ENCODE data around the gene BMP6.

Gene BMP6

DNA sequence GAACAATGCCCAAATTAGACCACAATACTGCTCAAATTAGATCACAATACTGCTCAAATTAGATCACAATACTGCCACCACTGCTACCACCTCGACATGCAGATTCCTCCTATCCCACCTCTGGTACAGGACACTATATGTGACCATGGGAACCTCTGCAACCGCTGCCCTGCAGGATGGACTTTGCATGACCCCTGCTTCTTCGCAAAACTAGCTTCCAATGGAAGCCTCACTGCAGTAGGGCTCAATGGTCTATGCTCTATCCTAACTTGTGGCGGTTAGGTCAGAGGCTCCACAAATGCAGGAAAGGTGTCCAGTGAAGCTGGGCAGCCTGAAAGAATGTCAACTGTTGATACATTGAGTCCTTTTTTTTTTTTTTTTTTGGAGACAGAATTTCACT lies 192.5 kb downstream of the BMP6 start:
- TF ChIP-seq, protein P1, sequence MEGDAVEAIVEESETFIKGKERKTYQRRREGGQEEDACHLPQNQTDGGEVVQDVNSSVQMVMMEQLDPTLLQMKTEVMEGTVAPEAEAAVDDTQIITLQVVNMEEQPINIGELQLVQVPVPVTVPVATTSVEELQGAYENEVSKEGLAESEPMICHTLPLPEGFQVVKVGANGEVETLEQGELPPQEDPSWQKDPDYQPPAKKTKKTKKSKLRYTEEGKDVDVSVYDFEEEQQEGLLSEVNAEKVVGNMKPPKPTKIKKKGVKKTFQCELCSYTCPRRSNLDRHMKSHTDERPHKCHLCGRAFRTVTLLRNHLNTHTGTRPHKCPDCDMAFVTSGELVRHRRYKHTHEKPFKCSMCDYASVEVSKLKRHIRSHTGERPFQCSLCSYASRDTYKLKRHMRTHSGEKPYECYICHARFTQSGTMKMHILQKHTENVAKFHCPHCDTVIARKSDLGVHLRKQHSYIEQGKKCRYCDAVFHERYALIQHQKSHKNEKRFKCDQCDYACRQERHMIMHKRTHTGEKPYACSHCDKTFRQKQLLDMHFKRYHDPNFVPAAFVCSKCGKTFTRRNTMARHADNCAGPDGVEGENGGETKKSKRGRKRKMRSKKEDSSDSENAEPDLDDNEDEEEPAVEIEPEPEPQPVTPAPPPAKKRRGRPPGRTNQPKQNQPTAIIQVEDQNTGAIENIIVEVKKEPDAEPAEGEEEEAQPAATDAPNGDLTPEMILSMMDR (IDR thresholded peaks at IDR 0.05) = no peak

DNA sequence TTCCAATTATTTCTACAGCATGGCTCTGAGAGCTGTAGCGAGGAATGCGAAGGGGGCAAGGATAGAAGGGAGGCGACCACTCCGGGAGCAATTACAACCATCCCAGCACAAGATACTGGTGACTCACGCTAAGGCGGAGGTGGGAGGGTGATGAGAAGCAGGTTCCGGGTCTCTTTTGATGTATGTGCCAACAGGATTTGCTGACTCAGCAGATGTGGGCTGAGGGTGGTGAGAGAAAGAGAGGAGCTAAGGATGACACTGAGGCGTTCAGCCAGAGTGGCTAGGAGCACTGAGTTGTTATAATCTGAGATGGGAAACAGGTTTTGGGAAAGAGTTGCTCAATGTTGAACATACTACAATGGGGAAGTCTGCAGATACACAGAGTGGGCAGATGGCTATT lies 194.0 kb downstream of the BMP6 start:
- TF ChIP-seq, protein P1 (IDR thresholded peaks at IDR 0.05) = no peak

DNA sequence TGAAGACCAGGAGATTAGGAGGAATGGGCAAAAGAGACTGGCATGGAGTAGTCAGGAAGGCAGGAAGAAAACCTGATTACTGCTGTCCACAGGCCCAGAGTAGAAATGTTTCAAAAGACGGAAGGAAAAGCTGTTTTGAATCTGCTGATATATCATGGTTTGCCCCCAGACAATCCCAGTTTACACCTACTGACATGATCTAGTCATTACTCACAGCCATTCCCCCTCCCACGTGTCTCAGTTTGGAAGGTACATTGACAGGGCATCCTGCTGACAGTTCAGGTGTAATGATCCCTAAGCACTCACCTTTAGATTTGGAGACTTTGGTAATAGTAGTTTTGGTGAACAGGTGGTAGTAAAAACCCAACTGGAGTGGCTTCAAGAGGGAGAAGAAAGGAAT lies 194.5 kb downstream of the BMP6 start:
- TF ChIP-seq, protein P1 (IDR thresholded peaks at IDR 0.05) = no peak

DNA sequence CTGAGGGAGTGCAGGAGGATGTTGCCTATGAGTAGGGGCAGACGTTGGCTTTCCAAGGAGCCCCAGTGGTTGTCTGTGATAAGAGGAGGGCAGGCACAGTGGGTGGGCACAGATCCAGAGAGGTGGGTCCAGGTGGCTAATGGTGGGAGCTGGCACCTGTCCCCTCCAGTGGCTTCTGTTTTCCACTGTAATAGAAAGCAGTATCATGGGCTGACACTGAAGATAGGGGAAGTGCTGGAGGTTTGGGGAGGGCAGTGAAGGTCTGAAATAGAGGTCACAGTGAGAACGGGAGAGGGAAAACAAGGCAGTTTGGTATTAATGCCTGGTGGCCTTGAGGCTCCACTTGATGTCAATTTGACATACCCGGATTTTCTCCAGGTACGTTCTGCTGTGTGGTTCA lies 195.1 kb downstream of the BMP6 start:
- TF ChIP-seq, protein P1 (IDR thresholded peaks at IDR 0.05) = no peak

DNA sequence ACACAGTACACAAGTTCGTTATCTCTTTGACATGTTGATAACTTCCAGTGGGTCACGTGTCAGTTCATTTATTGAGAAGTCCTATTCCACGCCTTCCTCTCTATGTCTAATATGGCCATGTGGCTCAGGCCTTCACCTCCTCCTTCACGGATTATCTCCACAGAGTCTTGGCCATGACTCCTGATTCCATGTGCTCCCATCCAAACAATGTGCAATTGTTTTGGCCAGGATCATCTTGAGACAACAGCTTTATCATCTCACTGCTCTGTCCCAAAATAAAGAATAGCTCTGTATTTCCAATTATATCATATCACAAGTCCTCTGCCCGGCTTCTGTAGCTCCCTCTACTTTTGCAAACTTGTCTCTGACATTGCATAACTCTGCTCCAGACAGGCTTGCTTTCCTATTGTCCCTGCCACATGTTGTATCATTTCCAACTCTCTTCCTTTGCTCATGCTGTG lies 195.8 kb downstream of the BMP6 start:
- TF ChIP-seq, protein P1 (IDR thresholded peaks at IDR 0.05) = no peak

DNA sequence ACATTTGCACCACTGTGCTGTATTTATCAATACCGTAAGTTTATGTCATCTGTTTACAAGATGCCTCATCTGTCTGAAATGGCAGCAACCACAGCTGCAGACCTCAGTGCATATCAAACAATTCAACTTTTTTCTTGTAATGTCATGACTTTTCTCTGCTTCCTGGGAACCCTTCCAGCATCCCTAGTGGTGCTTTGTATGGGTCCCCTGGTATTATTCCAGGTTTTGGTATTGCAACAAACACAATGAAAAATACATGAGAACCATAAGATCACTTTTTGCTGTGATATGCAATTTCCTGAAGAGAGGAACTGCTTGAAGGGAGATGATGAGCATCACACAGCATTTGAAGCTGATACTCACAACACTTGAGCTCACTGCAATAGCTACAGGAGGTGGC lies 196.7 kb downstream of the BMP6 start:
- TF ChIP-seq, protein P1 (IDR thresholded peaks at IDR 0.05) = no peak

DNA sequence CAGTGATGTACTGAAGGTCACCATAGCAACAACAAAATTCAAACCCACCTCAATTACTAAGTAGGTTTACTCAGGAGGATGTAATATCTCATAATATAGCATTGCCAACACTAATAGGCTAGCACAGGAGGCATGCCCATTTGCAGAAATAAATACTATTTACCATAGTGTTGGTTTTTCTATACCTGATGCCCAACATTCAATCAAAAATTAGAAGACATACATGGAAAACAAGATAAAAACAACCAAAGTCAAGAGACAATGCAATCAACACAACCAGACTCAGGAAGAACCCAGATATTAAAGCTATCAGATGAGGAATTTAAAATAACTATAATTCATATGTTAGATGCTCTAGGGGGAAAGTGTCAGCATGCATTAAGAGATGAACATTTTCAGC lies 199.0 kb downstream of the BMP6 start:
- TF ChIP-seq, protein P1 (IDR thresholded peaks at IDR 0.05) = no peak

Measured in LNCAP (cell line).